HG03565 (cell line): ENCODE results near the gene ABCC2.

Experiments
- ATAC-seq: cut with Tn5 transposase; IDR thresholded peaks from one replicate; pipeline ENCODE4 v1.9.1; 2021; ENCODE audit warnings: mild to moderate bottlenecking, moderate library complexity; ENCODE audit not compliant: unreplicated experiment

Gene ABCC2

DNA sequence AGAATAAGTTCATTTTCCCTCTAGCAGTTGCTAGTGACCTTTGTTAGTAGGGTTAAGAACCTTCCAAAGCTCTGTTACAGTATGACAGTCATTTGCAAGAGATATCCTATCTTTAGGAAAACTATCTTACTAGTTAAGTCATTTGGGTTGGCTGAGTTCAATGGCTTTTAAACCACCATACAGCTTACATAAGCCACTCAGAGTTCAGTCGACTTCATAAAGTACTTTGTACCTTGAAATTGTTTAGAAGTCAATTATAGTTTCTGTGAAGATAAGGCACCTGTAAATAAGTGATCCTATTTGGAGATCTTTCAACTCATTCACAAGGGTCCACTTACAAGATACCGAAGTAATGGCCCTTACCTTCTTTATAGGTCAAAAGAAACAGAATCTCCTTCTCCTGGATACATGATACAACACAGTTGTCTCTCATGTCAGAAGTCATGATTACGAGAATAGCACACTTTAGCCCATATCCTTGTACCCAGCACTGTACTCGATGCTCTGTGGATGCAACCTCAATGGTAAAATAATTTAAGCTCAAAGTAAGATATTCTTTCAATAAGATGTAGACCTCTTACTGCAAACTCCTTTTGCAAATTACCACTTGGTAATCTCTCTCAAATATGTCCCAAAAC, 11.9 kb upstream of the ABCC2 start:
- ATAC-seq, result no peak

- no peak for ATAC-seq
Observed at GRCh38 chr10:99775850-99776249, 6.6 kb upstream of the ABCC2 start.

DNA sequence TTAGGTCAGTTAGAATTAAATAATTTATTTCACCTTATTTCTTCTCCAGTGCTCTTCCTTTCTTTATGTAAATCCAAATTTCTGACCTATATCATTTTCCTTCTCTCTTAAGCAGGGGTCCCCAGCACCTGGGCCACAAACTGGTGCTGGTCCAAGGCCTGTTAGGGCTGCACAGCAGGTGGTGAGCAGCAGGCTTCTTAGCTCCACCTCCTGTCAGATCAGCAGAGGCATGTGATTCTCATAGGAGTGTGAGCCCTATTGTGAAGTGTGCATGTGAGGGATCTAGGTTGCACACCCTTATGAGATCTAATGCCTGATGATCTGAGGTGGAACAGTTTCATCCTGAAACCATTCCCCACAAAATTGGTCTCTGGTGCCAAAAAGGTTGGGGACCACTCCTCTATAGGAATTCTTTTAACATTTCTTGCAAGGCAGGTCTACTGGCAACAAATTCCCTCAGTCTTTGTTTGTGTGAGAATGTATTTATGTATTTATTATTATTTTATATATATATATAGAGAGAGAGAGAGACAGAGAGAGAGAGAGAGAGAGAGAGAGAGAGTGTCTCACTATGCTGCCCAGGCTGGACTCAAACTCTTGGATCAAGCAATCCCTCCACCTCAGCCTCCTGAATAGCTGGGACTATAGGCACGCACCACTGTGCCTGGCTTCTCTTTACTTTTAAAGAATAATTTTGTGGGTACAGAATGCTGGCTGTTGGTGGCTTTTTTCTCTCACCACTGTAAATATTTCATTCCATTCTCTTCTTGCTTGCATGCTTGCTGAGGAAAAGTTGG, 4.3 kb upstream of the ABCC2 start:
- ATAC-seq, result no peak

DNA sequence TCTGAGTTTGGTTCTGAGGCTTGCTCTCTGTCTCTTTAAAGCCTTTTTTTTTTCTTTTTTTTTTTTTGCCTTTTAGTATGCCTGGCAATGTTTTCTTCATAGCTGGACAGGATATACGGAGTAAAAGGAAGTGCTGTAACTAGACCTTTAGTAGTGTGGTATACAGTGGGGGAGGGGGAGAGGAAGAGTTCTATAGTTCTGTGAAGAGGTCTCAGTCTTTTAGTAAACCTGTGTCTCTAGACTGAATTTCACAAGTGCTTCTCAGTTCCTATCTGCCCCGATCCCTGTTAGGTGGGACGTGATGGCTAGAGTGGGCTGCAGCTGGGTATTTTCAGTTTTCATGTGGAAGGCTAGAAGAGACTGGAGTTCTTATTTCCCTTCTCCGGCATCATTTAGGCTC, 3.1 kb upstream of the ABCC2 start:
- no peak for ATAC-seq

DNA sequence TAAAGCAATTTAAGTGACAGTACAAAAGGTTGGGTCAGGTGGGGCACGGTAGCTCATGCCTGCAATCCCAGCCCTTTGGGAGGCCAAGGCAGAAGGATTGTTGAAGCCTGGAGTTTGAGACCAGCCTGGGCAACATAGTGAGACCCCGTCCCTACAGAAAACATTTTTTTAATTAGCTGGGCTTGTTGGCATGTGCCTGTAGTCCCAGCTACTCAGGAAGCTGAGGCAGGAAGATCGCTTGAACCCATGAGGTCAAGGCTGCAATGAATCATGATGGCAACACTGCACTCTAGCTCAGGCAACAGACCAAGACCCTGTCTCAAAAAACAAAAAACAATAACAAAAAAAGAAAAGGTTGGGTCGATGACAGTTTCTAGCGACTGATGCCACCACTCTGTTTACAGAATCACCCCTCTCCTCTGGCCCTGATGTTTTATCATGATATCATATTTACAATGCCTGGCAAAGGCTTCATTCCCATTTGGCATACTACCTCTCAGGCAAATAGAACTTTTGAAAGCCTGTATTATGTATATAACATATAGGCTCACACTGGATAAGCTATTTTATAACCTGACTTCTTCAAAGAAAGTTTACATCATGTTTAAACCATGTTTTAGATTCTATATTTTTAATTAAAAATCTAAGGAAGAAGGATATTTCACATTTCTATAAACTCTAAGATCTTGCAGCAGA, 558 bp upstream of the ABCC2 start:
- ATAC-seq, result no peak

GRCh38 chr10:99784016-99784726, 1.7 kb downstream of the ABCC2 start:
- no peak for ATAC-seq

- no peak for ATAC-seq
Observed at GRCh38 chr10:99784727-99785441, 2.4 kb downstream of the ABCC2 start.

DNA sequence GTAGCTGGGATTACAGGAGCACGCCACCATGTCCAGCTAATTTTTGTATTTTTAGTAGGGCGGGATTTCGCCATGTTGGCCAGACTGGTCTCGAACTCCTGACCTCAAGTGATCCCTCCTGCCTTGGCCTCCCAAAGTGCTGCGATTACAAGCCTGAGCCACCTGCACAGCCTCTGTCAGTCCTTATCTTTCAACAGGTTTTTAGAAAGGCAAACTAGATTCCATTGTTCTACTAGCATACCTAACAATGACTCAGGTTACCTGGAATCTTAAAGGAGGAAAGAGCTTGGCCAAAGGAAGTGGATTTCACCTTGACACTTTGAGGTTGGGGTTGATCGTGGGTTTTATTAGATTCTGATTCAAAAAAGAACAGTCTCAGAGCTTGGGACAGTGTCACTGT, 3.2 kb downstream of the ABCC2 start:
- no peak for ATAC-seq

DNA sequence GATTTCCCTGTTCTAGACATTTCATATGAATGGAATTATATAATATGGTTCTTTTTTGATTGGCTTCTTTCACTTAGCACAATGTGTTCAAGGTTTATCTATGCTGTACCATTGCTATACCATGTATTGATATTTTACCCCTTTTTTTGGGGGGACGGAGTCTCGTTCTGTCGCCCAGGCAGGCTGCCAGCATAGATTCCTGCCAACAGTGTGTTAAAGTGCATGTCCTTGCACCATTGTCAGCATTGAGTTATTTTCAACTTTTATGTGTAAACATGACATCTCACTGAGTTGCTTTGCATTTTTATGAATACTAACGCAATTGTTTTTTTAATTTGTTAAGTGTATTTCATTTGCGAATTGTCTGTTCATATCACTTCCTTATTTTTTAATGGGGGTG, 4.9 kb downstream of the ABCC2 start:
- no peak for ATAC-seq

- no peak for ATAC-seq
Observed at GRCh38 chr10:99787782-99788445, 5.5 kb downstream of the ABCC2 start.

DNA sequence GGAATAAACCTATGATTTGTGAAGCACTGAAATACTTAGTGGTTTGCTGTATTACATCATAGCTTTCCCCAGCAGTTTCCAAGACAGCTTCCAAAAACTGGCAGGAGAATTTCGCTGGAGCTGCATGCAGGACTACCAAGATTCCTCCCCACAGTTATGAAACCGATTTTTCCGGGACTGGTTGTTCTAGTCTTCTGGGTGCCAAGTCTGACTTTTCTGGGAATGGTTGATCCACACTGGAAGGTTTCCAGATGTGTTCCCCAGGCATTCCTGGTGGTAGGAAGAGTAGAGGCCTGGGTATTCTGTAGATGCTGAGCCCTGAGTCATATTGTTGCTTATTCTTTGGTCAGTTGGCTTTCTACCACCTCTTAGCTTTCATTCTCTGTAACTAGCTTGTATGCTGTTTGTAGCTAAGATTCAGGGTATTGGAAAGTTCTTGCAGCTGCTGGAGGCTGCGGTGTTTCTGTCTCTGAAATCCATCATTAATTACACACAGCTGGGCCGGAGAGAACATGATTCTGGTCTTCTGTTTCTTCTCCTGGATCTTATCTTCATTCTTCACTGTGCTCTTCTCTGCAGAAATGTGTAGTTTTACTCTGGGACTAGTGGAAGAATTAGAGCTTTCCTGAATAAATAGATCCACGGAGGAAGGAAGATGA, 6.3 kb downstream of the ABCC2 start:
- no peak for ATAC-seq

DNA sequence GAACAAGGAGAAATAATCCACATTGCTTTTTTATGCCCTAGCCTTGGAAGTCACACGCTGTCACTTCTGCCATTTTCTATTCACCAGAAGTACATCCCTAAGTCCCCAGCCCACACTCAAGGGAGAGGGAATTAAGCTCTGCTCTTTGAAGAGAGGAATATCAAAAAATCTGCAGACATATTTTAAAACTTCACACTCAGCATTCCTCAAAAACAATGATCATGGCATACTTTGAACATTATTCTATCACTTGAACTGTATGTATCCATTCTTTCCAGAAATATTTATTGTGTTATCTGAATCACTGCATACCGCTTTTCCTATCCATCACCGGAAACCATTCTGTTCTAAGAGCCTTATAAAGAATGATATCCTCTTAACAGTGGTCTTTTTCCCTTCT, 9.4 kb downstream of the ABCC2 start:
- no peak for ATAC-seq

DNA sequence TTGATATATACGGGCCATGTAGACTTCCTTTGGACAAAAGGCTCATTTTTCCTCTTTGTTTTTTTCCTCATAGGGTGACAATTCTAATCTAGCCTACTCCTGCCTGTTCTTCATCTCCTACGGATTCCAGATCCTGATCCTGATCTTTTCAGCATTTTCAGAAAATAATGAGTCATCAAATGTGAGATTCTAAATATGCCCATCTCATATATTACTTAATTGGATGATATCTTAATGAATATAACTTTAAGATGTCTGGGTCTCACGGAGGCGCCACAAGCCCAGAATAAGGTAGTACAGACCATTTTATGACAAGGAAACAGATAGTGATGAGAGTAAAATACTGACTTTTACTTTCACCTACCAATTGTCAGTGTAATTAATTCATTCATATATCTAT, 11.4 kb downstream of the ABCC2 start:
- ATAC-seq, result no peak

DNA sequence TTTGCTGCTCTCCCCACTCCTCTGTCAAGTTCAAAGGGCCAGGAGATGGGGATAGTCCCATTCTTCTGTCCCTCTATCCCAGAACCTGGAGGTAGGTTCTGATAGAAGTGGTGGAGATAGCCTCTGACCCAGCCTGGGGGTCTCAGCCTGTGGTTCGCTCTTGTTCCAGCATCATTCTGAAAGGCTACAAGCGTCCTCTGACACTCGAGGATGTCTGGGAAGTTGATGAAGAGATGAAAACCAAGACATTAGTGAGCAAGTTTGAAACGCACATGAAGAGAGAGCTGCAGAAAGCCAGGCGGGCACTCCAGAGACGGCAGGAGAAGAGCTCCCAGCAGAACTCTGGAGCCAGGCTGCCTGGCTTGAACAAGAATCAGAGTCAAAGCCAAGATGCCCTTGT, 14.5 kb downstream of the ABCC2 start:
- no peak for ATAC-seq

- ATAC-seq, result no peak
Observed at GRCh38 chr10:99798031-99798430, 15.6 kb downstream of the ABCC2 start.

DNA sequence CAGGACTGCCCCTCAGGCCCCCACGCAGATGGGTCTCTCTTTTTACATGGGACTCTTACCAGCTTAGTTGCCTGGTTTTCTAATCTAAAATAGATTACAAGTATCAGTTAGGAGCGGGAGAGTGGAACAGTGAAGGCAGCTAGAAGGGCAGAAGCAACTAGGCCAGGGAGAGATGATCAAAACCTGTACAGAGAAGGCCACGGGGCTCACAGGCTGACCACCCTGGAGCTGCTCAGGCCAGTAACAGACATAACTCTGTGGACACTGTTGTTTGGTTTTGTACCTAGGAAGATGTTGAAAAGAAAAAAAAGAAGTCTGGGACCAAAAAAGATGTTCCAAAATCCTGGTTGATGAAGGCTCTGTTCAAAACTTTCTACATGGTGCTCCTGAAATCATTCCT, 16.5 kb downstream of the ABCC2 start:
- no peak for ATAC-seq

DNA sequence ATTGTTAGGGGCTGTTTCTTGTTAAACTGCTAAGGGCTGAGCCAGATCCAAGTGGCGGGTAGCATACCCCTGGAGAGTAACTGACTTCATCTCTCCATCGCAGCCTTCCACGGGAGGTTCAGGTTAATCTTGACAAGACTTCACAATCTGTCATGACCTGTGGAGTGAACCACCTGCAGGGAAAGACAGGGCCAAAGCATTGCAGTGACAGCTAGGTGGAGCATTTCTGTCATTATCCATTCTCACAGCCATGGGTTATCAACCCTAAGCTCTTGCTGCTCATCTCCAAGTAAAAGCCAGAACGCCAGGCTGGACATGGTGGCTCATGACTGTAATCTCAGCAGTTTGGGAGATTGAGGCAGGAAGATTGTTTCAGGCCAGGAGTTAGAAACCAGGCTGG, 17.2 kb downstream of the ABCC2 start:
- no peak for ATAC-seq

- no peak for ATAC-seq
Observed at GRCh38 chr10:99804471-99804870, 22.0 kb downstream of the ABCC2 start.

- no peak for ATAC-seq
Observed at GRCh38 chr10:99805190-99805589, 22.8 kb downstream of the ABCC2 start.

DNA sequence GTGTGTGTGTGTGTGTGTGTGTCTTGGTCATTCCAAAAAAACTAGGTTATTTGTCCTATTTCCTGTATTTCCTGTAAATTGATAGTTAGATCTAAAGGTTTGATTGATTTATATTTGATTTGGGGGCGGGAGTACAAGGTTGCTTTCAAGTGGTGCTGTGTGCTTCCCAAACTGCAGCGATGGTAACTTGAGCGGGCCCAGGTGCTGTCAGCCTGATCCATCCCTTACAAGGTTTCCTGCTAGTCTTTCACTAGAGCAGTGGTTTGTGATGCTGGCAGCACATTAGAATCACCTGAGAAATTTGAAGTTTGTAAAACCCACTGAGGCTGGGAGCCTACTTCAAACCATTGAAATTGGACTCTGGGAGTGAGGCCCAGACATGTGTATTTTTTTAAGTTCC, 23.7 kb downstream of the ABCC2 start:
- ATAC-seq, result no peak
